B cell (primary cell): ENCODE measurements around the gene TTLL10. TPM values are rescaled to one million over a fixed set of nuclear protein-coding genes. Genes with fewer than 3 reads are reported as not detected.
A peak's percentile ranks its signal among the peaks of the same experiment; 100 is the strongest.

Experiments used
- ATAC-seq: fragments of 200-7000 bp; cut with Tn5 transposase; one replicate; pipeline ENCODE4 v1.10.0; 2021; ENCODE audit warnings: low read depth, mild to moderate bottlenecking, moderate number of reproducible peaks, moderate library complexity
- CTCF ChIA-PET: fragments of 350-600 bp; sonication (Branson Sonifier 250); formaldehyde crosslinking; loops from one replicate; lab custom pipeline; 2021; ENCODE audit warnings: antibody characterized with exemption, inconsistent platforms; lab: Charles Lee
- POLR2A ChIA-PET: fragments of 350-600 bp; sonication (Branson Sonifier 250); formaldehyde crosslinking; loops from one replicate; lab custom pipeline; 2021; ENCODE audit warnings: antibody characterized with exemption; lab: Charles Lee
- DNase-seq: peaks from one replicate; pipeline ENCODE4 v3.0.0; 2013
- H2AFZ ChIP-seq: 2 replicates; pipeline ENCODE4 v1.6.1; 2012; ENCODE audit warnings: mild to moderate bottlenecking, low read depth, low read length; ENCODE audit not compliant: insufficient read depth, poor library complexity, severe bottlenecking
- H3K27ac ChIP-seq, 2 donors: 1 replicate in 1 of 2; 2 replicates in 1 of 2; pipeline ENCODE4 v1.5.1; 2012 to 2013; ENCODE audit warnings: low read length in 2 of 2, mild to moderate bottlenecking in 2 of 2, moderate library complexity in 1 of 2
- H3K27me3 ChIP-seq, 4 experiments: fragments of 200-600 bp in 1 of 4; sonication (generic) in 1 of 4; replicated peaks in 1 of 4; 1 replicate in 2 of 4; 2 replicates in 2 of 4; pipeline versions ENCODE4 v1.6.1 to v1.7.0; 2013 to 2016; ENCODE audit warnings: low read length in 3 of 4, mild to moderate bottlenecking in 2 of 4, mixed read lengths in 1 of 4, moderate library complexity in 1 of 4; ENCODE audit not compliant: insufficient read depth in 4 of 4, control insufficient read depth in 3 of 4; ENCODE audit errors: control extremely low read depth in 1 of 4
- H3K36me3 ChIP-seq, 2 experiments: replicated peaks in 1 of 2; 1 replicate in 1 of 2; 2 replicates in 1 of 2; pipeline versions ENCODE4 v1.6.1 to v1.7.1; 2013; ENCODE audit warnings: low read length in 1 of 2; ENCODE audit not compliant: insufficient read depth in 2 of 2, control insufficient read depth in 1 of 2; ENCODE audit errors: control extremely low read depth in 1 of 2, extremely low read depth in 1 of 2
- H3K4me1 ChIP-seq, 2 donors: fragments of 200-600 bp in 1 of 2; sonication (generic) in 1 of 2; 1 replicate in 1 of 2; 2 replicates in 1 of 2; pipeline versions ENCODE4 v1.5.1 to v1.6.1; 2013 to 2017; ENCODE audit warnings: low read length in 2 of 2; ENCODE audit not compliant: control insufficient read depth in 2 of 2, insufficient read depth in 2 of 2
- H3K4me2 ChIP-seq: replicated peaks from 2 replicates; pipeline ENCODE3; 2012; ENCODE audit warnings: mild to moderate bottlenecking, low read depth, low read length; ENCODE audit not compliant: poor library complexity, severe bottlenecking
- H3K4me3 ChIP-seq, 5 experiments: fragments of 200-600 bp in 1 of 5; sonication (generic) in 1 of 5; 1 replicate in 3 of 5; 2 replicates in 2 of 5; pipeline versions ENCODE4 v1.5.1 to v1.7.0; 2011 to 2016; ENCODE audit warnings: low read length in 4 of 5, mild to moderate bottlenecking in 4 of 5, low read depth in 2 of 5, control low read depth in 1 of 5, moderate library complexity in 1 of 5; ENCODE audit not compliant: insufficient read depth in 1 of 5; ENCODE audit errors: control extremely low read depth in 1 of 5, extremely low read depth in 1 of 5
- H3K79me2 ChIP-seq: fragments of 200-600 bp; sonication (generic); one replicate; pipeline ENCODE4 v1.6.0; 2016; ENCODE audit warnings: low read length; ENCODE audit not compliant: control insufficient read depth, insufficient read depth
- H3K9ac ChIP-seq: fragments of 200-600 bp; sonication (generic); 2 replicates; pipeline ENCODE4 v1.6.1; 2017; ENCODE audit warnings: mild to moderate bottlenecking, low read length, moderate library complexity
- H3K9me3 ChIP-seq, 3 donors: one replicate each; pipeline versions ENCODE4 v1.6.1 to v1.7.1; 2013; ENCODE audit warnings: low read length in 2 of 3; ENCODE audit not compliant: control insufficient read depth in 2 of 3, insufficient read depth in 1 of 3; ENCODE audit errors: control extremely low read depth in 1 of 3
- H4K20me1 ChIP-seq: 2 replicates; pipeline ENCODE4 v1.6.0; 2012; ENCODE audit warnings: mild to moderate bottlenecking, low read length; ENCODE audit not compliant: insufficient read depth, control insufficient read depth, poor library complexity, severe bottlenecking
- H3K27ac Mint-ChIP-seq: one replicate; pipeline ENCODE4 v1.8.0; 2021; ENCODE audit warnings: mixed read lengths
- H3K27me3 Mint-ChIP-seq: one replicate; pipeline ENCODE4 v1.8.0; 2021; ENCODE audit warnings: mixed read lengths
- H3K4me1 Mint-ChIP-seq: one replicate; pipeline ENCODE4 v1.8.0; 2021; ENCODE audit warnings: mixed read lengths
- H3K4me3 Mint-ChIP-seq: one replicate; pipeline ENCODE4 v1.8.0; 2021; ENCODE audit warnings: mixed read lengths
- H3K9me3 Mint-ChIP-seq: one replicate; pipeline ENCODE4 v1.8.0; 2022; ENCODE audit warnings: mixed read lengths; ENCODE audit not compliant: insufficient read depth
- CTCF ChIP-seq: fragments of 200-600 bp; IDR thresholded peaks from one replicate; pipeline ENCODE4 v1.8.0; 2022; ENCODE audit warnings: antibody characterized with exemption, mild to moderate bottlenecking
- EZH2 ChIP-seq: IDR thresholded peaks from 2 replicates; pipeline ENCODE4 v1.6.1; 2012; ENCODE audit warnings: borderline replicate concordance, low read depth, mild to moderate bottlenecking, moderate library complexity, low read length; ENCODE audit not compliant: insufficient read depth, poor library complexity, severe bottlenecking
- WGBS: methylation state at CpG from one replicate; pipeline ENCODE4 v1.1.5; 2013; ENCODE audit warnings: missing lambda C conversion rate; ENCODE audit not compliant: insufficient coverage; 5-methylcytosine and 5-hydroxymethylcytosine counted together
- intact Hi-C: fragments of 100-400 bp; cut with micrococcal nuclease; formaldehyde crosslinking; loops from one replicate; pipeline ENCODE4 v1.10.0; 2022
- polyA plus RNA-seq: library from polyadenylated mRNA; depleted of rRNA; stranded (reverse); fragments of >200 nt; gene quantifications from 2 replicates; pipeline ENCODE4 v1.2.3, GENCODE V29; 2012
- total RNA-seq, 2 donors: library from RNA; stranded (reverse); fragments of 120-200 nt in 1 of 2; gene quantifications; 1 replicate in 1 of 2; 2 replicates in 1 of 2; pipeline versions ENCODE4 v1.2.3 to v1.2.4, GENCODE V29; 2013 to 2022

The TTLL10 gene
- total and polyA plus RNA-seq, 2 donors (not counting 1 experiment from before 2014, with no cell fraction given) = 0.37 to 0.45 TPM

- Histone ChIP-seq H3K9ac (no peak overlapping the region), H3K27ac (no peak overlapping the region), H3K36me3 (no peaks in the 10 kb centered on the region), H3K27me3 (peaks cover 0 to 24% (median 7%) of the 10 kb centered on the region in 4 experiments), H3K4me1 (peaks cover 53 to 66% of the 10 kb centered on the region in 2 donors), H3K4me3 (no peak overlapping the region), H3K4me2 (peak overlapping the region; percentile 77), H3K9me3 (peaks cover 0 to 6% (median 0%) of the 10 kb centered on the region in 3 donors), H3K79me2 (no peaks in the 10 kb centered on the region), H2AFZ (no peak overlapping the region), H4K20me1 (no peaks in the 10 kb centered on the region)
- DNase-seq = no peak
- POLR2A ChIA-PET = interaction anchor here (0.9 to 2.6 kb wide), 5 partner anchors 8 to 49 kb away, joined by 3 to 15 read pairs (median 8); no protein-coding TSS in a partner anchor
- H3K27me3 Mint-ChIP-seq = peaks cover 3% of the 10 kb centered on the region
- H3K4me1 Mint-ChIP-seq = peaks cover 42% of the 10 kb centered on the region
- intact Hi-C loops = loop anchor here (5.0 kb wide), 1 partner anchor 48 kb away; no protein-coding TSS in a partner anchor
- no peak for ATAC-seq
- CTCF ChIA-PET = interaction anchor here (1.2 to 5.3 kb wide), 5 partner anchors 11 to 60 kb away, joined by 3 to 31 read pairs (median 3); no protein-coding TSS in a partner anchor
- peak overlapping the region; percentile 83 for H3K4me3 Mint-ChIP-seq
- no peaks in the 10 kb centered on the region for H3K9me3 Mint-ChIP-seq
- no peak overlapping the region for H3K27ac Mint-ChIP-seq
- TF ChIP-seq EZH2 (no peak), CTCF (no peak)
- 69% methylated on average over 19 of the region's 26 CpGs for WGBS
Observed at GRCh38 chr1:1170215-1171091, 3.2 kb upstream of the TTLL10 start.
